Measurements from ENCODE around the gene NIPBL.

NIPBL gene

DNA sequence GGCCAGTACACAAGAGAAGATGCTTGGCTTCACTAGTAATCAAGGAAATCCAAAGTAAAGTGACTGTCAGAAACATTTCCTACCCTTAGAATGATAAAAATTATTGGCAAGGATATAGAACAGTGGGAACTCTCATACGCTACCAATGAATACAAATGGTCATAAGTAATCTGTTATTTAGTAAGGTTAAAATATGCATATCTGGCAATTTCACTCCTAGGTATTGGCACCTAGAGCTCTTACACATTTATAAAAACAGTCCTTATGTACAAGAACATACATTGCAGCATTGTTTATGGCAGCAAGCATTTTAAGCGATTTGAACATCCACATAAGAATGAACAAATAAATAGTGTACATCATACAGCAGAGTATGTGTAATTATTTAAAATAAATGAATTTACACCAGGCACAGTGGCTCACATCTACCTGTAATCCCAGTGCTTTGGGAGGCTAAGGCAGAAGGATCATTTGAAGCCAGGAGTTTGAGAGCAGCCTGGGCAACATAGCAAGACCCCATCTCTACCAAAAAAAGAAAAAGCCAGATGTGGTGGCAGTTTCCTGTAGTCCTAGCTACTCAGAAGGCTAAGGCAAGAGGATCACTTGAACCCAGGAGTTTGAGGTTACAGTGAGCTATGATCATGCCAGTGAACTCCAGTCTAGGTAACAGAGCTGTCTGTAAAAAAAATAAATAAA, 93.3 kb downstream of the NIPBL start:
- in situ Hi-C loops (cut with HindIII; ENCODE audit: low sequenced_read_pairs) = no loop called here
- TF ChIP-seq, protein P1, sequence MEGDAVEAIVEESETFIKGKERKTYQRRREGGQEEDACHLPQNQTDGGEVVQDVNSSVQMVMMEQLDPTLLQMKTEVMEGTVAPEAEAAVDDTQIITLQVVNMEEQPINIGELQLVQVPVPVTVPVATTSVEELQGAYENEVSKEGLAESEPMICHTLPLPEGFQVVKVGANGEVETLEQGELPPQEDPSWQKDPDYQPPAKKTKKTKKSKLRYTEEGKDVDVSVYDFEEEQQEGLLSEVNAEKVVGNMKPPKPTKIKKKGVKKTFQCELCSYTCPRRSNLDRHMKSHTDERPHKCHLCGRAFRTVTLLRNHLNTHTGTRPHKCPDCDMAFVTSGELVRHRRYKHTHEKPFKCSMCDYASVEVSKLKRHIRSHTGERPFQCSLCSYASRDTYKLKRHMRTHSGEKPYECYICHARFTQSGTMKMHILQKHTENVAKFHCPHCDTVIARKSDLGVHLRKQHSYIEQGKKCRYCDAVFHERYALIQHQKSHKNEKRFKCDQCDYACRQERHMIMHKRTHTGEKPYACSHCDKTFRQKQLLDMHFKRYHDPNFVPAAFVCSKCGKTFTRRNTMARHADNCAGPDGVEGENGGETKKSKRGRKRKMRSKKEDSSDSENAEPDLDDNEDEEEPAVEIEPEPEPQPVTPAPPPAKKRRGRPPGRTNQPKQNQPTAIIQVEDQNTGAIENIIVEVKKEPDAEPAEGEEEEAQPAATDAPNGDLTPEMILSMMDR (IDR thresholded peaks at IDR 0.05; ENCODE audit: low read depth, low read length, missing control alignments) = no peak
- DNase-seq (ENCODE audit: low read depth) = no peak
- no peak overlapping the region for H3K4me3 ChIP-seq (ENCODE audit: low read depth, low read length)

DNA sequence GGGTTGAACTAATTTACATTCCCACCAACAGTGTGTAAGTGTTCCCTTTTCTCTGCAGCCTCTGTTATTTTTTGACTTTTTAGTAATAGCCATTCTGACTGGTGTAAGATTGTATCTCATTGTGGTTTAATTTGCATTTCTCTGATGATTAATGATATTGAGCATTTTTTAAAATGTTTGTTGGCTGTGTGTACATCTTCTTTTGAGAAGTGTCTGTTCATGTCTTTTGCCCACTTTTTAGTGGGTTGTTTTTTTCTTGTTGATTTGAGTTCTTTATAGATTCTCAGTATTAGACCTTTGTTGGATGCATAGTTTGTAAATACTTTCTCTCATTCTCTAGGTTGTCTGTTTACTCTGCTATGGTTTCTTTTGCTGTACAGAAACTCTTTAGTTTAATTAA, 101.6 kb downstream of the NIPBL start:
- in situ Hi-C loops (cut with HindIII; ENCODE audit: low sequenced_read_pairs) = no loop called here
- DNase-seq (ENCODE audit: low read depth) = no peak
- H3K4me3 ChIP-seq (ENCODE audit: low read depth, low read length) = no peak overlapping the region
- TF ChIP-seq, protein P1 (IDR thresholded peaks at IDR 0.05; ENCODE audit: low read depth, low read length, missing control alignments) = no peak

DNA sequence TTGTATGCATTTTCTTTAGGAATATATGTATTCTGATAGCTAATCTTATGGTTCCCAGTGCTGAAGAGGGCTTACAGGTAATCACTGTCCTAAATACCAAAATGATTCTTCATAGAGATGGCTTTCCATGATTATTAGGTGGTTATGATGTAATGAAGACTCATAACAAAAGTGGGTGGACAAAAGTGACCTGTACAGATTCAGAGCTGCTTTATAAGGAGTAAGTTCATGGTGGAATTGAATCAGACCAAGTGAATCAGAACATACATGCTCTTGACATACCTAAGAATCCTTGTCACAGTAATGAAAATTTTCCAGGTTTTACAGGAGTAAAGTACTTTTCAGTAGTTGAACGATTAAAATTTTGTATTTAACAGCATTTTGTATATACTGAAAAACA, 105.6 kb downstream of the NIPBL start:
- no peak overlapping the region for H3K4me3 ChIP-seq (ENCODE audit: low read depth, low read length)
- DNase-seq (ENCODE audit: low read depth) = no peak
- in situ Hi-C loops (cut with HindIII; ENCODE audit: low sequenced_read_pairs) = no loop called here

DNA sequence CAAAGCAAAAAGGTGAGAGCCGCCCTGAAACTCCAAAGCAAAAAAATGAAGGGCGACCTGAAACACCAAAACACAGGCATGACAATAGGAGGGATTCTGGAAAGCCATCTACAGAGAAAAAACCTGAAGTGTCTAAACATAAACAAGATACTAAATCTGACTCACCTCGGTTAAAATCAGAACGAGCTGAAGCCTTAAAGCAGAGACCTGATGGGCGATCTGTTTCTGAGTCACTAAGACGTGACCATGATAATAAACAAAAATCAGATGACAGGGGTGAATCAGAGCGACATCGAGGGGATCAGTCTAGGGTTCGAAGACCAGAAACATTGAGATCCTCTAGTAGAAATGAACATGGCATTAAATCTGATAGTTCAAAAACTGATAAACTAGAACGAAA, 108.8 kb downstream of the NIPBL start:
- no peak overlapping the region for H3K4me3 ChIP-seq (ENCODE audit: low read depth, low read length)
- TF ChIP-seq, protein P1 (IDR thresholded peaks at IDR 0.05; ENCODE audit: low read depth, low read length, missing control alignments) = no peak
- DNase-seq (ENCODE audit: low read depth) = no peak
- in situ Hi-C loops (cut with HindIII; ENCODE audit: low sequenced_read_pairs) = no loop called here

More for the DNA sequence above, 105.6 kb downstream of the NIPBL start:
- TF ChIP-seq, protein P1 (IDR thresholded peaks at IDR 0.05; ENCODE audit: low read depth, low read length, missing control alignments) = no peak

DNA sequence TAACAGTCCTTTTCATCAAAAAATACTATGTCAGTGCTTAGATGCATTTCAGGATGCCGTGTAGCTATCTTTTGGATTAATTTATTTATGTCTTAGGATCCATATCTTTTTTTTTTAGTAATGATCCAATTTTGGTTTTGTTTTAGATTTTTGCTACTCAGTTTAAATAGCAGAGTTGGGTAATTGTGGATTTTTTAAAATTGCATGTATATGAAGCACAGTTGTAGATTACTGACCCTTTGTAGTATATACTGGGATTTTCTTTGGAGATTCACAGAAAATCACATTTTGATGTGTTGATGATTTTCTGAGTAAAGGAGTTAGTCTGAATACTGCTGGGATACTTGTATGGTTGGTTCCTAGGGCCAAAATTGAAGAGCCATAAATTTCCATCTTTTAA, 111.8 kb downstream of the NIPBL start:
- DNase-seq (ENCODE audit: low read depth) = no peak
- H3K4me3 ChIP-seq (ENCODE audit: low read depth, low read length) = no peak overlapping the region
- TF ChIP-seq, protein P1 (IDR thresholded peaks at IDR 0.05; ENCODE audit: low read depth, low read length, missing control alignments) = no peak
- in situ Hi-C loops (cut with HindIII; ENCODE audit: low sequenced_read_pairs) = no loop called here

DNA sequence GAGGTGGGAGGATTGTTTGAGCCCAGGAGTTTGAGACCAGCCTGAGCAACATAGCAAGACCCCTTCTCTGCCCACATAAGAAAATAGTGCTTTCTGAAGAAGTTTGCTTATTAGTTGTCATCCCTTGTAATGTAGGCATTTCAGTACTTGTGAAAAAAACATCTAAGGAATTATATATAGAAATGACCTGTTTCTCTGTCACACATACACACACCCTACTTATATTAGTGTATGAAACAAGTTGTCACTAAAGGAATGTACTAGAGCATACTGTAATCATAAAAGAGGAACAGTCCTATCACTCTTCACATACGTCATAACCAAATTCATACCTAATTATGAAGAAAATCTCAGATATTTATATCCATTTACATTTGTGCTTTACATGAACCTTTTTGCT, 122.0 kb downstream of the NIPBL start:
- no peak for DNase-seq (ENCODE audit: low read depth)
- no peak overlapping the region for H3K4me3 ChIP-seq (ENCODE audit: low read depth, low read length)
- in situ Hi-C loops (cut with HindIII; ENCODE audit: low sequenced_read_pairs) = no loop called here
- TF ChIP-seq, protein P1 (IDR thresholded peaks at IDR 0.05; ENCODE audit: low read depth, low read length, missing control alignments) = no peak

All from astrocyte of the cerebellum (primary cell).